C1 segment of cervical spinal cord (tissue), 14 donors: ENCODE measurements around the gene TNNI3K.

ENCODE experiments used
- DNase-seq, 14 donors: peaks; one replicate each; lab custom pipeline; 2025; lab: John Stamatoyannopoulos, UW

The TNNI3K gene

DNA sequence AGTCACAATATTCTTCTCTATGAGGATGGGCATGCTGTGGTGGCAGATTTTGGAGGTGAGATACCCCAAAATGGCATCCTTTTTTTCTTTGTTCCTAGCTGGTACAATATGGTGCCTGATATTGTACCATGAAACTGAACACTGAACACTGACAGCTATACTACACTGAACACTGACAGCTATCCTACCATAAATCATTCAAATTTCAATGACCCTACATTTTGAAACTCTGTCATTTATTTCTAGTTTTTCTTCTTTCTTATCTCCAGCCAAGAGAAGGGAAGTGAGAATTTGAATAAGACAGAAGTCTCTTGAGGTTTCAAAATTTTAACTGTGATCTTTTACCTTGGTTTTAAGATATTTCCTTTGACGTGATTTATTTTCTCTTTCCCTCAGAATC is 200.9 kb downstream of the TNNI3K start:
- no peak for DNase-seq

GRCh38 chr1:74437035-74437434 is 201.8 kb downstream of the TNNI3K start:
- DNase-seq = no peak

DNA sequence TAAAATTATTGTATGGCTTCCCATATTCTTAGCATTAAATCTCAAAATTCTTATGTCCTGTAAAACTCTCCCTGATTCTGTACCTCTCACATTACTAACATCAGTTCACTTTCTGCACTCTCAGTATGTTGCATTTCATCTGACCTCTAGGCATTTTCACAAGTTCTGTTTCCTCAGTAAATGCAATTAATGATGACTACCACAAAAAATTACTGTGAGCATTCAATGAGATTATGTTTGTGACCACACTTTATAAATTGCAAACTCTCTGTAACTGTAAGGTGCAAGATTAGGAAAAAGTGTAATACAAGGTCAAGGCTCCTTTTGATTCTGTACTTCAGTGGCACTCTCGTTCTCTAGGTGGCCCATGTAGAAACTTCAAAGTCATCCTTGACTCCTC is 216.8 kb downstream of the TNNI3K start:
- no peak for DNase-seq

- DNase-seq = no peak
These were observed 218.1 kb downstream of the TNNI3K start for GRCh38 chr1:74453277-74453676.

DNA sequence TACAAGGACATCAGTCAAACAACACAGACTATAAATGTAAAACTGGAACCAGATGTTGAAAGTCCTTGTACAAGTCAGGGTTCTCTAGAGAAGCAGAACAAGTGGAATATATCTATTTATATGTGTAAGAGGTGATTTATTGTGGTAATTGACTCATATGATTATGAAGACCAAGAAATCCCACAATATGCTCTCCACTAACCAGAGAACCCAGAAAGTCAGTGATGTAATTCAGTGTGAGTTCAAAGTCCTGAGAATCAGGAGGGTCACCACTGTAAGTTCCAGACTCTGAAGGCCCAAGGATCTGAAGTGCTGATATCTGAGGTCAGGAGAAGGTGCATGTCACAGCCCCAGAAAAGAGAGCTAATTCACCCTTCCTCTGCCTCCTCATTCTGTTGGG is 220.2 kb downstream of the TNNI3K start:
- DNase-seq = no peak

- no peak for DNase-seq
These were observed 222.1 kb downstream of the TNNI3K start for GRCh38 chr1:74457253-74457652.

- DNase-seq = no peak
These were observed 228.3 kb downstream of the TNNI3K start for GRCh38 chr1:74463333-74463988.

DNA sequence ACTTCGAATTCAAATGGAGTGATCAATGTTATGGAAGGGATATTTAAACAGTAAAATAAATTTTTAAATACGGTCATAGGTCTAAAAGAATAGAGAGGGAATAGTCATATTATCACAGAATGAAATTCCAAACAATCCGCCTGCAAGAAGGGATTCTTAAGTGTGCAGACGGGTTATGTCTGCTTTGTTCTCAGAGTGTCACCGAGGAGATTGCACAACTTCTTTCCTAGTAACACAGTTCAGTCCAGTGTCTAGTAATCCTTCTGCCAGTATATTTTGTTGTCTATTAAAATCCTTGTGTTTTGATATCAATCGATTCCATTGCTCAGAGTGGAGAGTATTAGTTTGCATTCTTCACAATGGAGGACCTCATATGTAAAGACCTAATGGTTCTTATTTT is 228.8 kb downstream of the TNNI3K start:
- DNase-seq = no peak

GRCh38 chr1:74465193-74465681 is 230.1 kb downstream of the TNNI3K start:
- no peak for DNase-seq

- no peak for DNase-seq
These were observed 232.7 kb downstream of the TNNI3K start for GRCh38 chr1:74467786-74468377.

GRCh38 chr1:74468982-74469603 is 233.9 kb downstream of the TNNI3K start:
- peak in 1 of 14 donors; percentile 10 for DNase-seq

DNA sequence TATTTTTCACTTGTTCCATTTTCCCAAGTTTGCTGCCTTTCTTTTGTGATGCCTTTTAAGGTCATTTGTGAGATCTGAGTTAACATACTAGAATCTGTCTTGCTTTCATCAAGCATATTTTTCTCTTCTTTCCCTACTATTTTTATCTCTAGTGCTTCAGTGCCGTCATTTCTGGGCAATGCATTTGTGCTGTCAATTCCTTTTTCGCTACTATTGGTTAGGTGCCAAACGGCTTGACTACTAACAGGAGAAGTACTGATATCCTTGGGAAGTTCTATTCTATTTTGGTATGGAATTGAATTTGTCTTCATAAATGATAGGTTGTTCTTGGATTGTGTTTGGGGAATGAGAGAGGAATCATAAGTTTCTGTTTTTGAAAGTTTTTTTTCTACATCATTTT is 235.1 kb downstream of the TNNI3K start:
- DNase-seq = no peak

- no peak for DNase-seq
These were observed 235.7 kb downstream of the TNNI3K start for GRCh38 chr1:74470936-74471335.

- DNase-seq = no peak
These were observed 236.3 kb downstream of the TNNI3K start for GRCh38 chr1:74471470-74471869.

GRCh38 chr1:74474585-74474984 is 239.4 kb downstream of the TNNI3K start:
- DNase-seq = no peak

GRCh38 chr1:74478979-74479378 is 243.8 kb downstream of the TNNI3K start:
- DNase-seq = no peak

- no peak for DNase-seq
These were observed 244.9 kb downstream of the TNNI3K start for GRCh38 chr1:74480068-74480467.

- no peak for DNase-seq
These were observed 246.4 kb downstream of the TNNI3K start for GRCh38 chr1:74481607-74482006.

DNA sequence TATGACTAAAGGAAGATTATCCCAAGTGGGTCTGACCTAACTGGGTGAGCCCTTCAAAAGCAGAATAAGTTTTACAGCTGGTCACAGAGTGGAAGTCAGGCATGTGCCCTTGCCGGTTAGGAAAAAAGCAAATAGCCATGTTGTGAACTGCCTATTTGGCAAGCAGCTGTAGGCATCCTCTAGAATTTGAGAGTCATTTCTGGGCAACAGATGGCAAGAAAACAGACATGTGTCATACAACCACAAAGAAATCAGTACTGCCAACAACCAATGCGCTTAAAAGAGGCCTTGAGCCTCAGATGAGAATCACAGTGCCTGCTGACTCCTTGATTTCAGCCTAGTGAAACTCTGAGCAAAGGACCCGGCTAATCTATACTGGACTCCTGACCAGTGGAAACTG is 250.4 kb downstream of the TNNI3K start:
- DNase-seq = peak in 1 of 14 donors; percentile 26

DNA sequence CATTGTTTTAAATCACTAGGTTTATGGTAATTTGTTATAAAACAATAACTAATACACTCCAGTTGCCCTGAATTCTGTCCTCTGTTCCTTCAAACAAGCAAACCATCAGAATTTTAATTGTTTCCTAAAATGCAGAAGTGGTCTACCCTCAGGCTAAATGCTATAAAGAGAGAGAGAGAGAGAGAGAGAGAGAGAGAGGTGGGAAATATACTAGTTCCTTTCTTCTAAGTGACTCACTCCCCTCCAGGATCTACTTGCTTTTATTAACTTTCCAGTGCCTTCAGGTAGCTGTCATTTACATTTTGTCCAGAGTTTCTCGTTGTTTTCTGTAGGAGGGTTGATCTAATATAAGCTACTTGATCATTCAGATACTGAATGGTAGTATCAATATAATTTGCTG is 250.8 kb downstream of the TNNI3K start:
- no peak for DNase-seq

DNA sequence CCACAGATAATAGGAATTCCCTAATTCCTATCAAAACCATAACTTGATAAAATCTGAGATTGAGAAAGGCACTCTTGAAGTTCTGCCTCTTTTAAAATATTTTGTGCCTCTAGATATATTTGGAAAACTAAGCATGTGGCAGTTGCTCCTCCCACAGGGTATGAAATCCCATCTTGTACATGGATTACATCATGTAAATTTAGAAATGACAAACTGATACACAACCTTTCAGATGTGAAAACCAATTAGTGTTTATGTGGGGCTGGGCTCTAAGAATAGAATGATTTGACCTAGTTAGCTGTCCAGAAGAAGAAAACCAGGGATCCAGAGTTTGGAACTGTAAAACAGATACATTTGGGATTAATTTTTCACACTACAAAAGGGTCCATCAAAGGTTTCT is 261.5 kb downstream of the TNNI3K start:
- no peak for DNase-seq

DNA sequence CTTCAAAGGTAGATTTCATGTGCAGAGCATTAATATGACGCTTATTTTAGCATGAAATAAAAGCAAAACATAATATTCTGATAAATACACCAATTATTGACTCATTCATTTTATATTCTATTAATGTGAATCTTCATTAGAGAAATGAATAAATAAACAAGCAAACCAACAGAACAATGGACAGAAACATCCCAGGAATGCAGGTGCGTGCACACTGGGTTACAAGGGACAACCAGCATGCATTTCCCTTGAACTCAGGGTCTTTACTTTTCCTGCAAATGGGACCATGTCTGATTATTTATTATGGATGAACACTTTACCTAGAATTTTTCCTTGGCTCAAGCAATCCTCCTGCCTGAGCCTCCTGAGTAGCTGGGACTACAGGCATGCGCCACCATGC is 263.7 kb downstream of the TNNI3K start:
- DNase-seq = no peak

DNA sequence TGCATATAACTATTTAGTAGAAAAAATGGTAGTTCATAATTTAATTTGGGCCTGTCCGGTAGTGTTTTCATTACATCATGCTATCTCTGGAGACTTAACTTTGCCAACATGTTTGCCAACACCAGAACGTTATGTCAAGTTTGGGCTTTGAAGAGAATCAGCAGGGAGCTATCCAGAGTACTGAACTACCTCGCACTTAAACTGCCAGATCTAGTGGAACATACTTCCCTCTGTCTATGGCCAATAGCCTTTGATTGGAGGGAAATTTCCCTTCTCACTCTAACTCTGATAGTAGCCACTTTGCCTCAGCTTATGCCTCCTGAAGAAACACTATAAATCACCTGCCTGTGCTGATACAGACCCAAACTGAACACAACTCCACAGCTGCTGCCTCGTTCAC is 267.2 kb downstream of the TNNI3K start:
- DNase-seq = no peak
